ENCODE results near the gene ANKRD13D. TPM values are rescaled to one million over a fixed set of nuclear protein-coding genes. Genes with fewer than 3 reads are reported as not detected.

ANKRD13D gene
- total RNA-seq, 2 donors from 2014 or later: 78.5 to 90.9 TPM

- Mint-ChIP-seq H3K9me3 (no peaks in the 10 kb centered on the region), H3K4me1 (ENCODE audit: low read depth) (peaks cover 73% of the 10 kb centered on the region)
- peak; percentile 18 to 20 for ATAC-seq (replicated peaks in 1 of 2)
Measured at GRCh38 chr11:67264877-67265632, 24.0 kb upstream of the ANKRD13D start.

DNA sequence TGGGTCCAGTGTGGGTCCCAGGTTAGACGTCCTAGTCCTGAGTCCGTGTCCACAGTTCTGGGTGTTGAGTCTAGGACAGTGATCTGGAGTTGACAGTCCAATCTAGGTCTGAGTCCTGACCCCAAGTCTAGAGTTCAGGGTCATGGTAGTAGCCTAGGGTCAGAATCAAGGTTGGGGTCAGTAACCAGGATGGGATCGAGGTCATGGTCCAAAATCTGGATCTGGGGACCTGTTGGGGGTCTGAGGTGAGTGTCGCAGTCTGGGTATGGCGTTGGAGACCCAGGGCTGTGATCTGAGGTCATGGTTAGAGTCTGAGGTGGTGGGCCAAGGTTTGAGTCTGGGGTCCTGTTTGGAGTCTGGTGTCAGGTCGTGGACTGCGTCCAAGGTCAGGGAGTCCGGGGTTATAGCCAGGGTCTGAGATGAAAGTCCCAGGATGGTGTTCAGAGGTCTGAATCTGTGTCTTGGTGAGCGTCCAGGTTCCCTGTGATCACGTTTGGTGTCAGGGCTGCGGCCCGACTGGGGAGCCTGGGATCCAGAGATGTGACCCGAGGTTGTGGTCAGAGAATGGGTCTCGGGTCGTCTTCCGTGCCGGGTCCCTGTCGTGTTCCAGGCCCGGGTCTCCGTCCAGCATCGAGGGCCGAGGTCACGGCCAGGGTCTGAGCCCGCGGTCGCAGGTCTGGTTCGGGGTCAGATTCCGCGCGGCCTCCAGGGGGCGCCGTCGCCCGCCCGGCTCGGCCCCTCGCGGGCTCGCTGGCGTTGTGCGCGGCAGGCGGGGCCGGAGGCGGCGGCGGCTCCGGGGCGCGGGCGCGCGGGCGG, 23.3 kb upstream of the ANKRD13D start:
- peaks cover 77% of the 10 kb centered on the region for H3K4me1 Mint-ChIP-seq (ENCODE audit: low read depth)
- peak; percentile 81 to 93 for DNase-seq

More at GRCh38 chr11:67264877-67265632, 24.0 kb upstream of the ANKRD13D start:
- peak overlapping the region; percentile 76 for H3K27ac Mint-ChIP-seq
- peak overlapping the region; percentile 78 to 88 for H3K4me3 Mint-ChIP-seq
- peak in 1 of 2 donors; percentile 62 for DNase-seq
- H3K36me3 Mint-ChIP-seq (ENCODE audit: insufficient read depth in 2 of 2): peaks cover 12 to 16% of the 10 kb centered on the region in 2 donors
- H3K27me3 Mint-ChIP-seq (ENCODE audit: low read depth): no peaks in the 10 kb centered on the region

GRCh38 chr11:67266449-67267187, 22.5 kb upstream of the ANKRD13D start, which contains the start of gene GRK2:
GRK2 (plus strand) TSS chr11:67266473; CDS start chr11:67266700, 227 bp downstream.
- H3K27ac Mint-ChIP-seq: peak within 1 kb of the TSS; percentile 92
- H3K36me3 Mint-ChIP-seq (ENCODE audit: insufficient read depth in 2 of 2): peaks cover 20 to 27% of the 10 kb centered on the region in 2 donors
- H3K4me1 Mint-ChIP-seq (ENCODE audit: low read depth): peaks cover 79% of the 10 kb centered on the region
- ATAC-seq (replicated peaks in 1 of 2) (peak; percentile 12 to 14), DNase-seq (peak; percentile 64 to 67)
- peak within 1 kb of the TSS; percentile 97 to 98 for H3K4me3 Mint-ChIP-seq
- no peaks in the 10 kb centered on the region for H3K9me3 Mint-ChIP-seq
- no peaks in the 10 kb centered on the region for H3K27me3 Mint-ChIP-seq (ENCODE audit: low read depth)

More for the DNA sequence above, 23.3 kb upstream of the ANKRD13D start:
- Mint-ChIP-seq H3K9me3 (no peaks in the 10 kb centered on the region), H3K4me3 (peak overlapping the region; percentile 78 to 88), H3K27ac (peak overlapping the region; percentile 64), H3K36me3 (ENCODE audit: insufficient read depth in 2 of 2) (peaks cover 19 to 24% of the 10 kb centered on the region in 2 donors), H3K27me3 (ENCODE audit: low read depth) (no peaks in the 10 kb centered on the region)
- ATAC-seq (replicated peaks in 1 of 2): peak; percentile 31 to 39

DNA sequence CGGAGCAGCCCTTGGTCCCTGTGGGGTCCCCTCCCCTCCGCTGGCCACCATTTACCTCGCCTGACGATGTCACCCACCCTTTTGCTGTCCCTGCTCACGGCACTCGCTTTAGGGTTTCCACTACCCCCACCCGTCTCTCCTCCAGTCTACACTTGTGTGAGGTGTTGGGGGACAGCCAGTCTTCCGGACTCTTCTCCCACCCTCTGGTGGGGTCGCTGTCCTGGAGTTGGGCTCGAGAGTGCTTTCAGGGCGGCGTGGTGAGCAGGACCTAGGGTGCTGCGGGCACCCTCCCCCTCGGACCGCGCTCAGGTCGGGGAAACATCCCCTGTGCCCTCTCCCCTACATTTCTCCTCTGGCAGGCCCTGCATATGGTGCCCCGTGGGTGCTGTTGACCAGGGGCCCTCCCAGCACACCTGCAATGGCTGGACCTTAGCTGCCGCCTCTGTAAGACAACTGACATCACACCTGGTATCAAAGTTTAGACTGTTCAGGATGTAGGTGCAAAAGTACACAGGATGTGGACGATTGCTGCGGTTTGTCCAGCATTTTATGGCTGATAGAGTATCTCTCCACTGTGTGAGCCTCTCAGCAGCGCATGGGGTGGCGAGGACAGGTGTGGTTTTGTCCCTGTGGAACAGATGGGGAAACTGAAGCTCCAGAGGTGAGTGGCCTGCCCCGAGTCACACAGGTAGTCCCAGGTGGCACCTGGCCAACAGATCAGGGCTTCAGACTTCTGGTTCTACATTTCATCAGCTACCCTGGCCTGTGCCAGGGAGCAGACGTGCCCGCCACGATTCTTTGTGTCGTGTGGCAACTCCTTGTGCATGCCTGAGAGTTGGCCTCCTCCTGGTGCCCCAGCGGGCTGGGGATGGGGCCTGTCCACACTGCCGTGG, 21.7 kb upstream of the ANKRD13D start:
- Mint-ChIP-seq H3K9me3 (no peaks in the 10 kb centered on the region), H3K27ac (peak overlapping the region; percentile 92), H3K27me3 (ENCODE audit: low read depth) (no peaks in the 10 kb centered on the region), H3K36me3 (ENCODE audit: insufficient read depth in 2 of 2) (peaks cover 20 to 27% of the 10 kb centered on the region in 2 donors), H3K4me3 (peak overlapping the region; percentile 97 to 98), H3K4me1 (ENCODE audit: low read depth) (peaks cover 79% of the 10 kb centered on the region)
- no peak for DNase-seq
- no peak for ATAC-seq (replicated peaks in 1 of 2)

DNA sequence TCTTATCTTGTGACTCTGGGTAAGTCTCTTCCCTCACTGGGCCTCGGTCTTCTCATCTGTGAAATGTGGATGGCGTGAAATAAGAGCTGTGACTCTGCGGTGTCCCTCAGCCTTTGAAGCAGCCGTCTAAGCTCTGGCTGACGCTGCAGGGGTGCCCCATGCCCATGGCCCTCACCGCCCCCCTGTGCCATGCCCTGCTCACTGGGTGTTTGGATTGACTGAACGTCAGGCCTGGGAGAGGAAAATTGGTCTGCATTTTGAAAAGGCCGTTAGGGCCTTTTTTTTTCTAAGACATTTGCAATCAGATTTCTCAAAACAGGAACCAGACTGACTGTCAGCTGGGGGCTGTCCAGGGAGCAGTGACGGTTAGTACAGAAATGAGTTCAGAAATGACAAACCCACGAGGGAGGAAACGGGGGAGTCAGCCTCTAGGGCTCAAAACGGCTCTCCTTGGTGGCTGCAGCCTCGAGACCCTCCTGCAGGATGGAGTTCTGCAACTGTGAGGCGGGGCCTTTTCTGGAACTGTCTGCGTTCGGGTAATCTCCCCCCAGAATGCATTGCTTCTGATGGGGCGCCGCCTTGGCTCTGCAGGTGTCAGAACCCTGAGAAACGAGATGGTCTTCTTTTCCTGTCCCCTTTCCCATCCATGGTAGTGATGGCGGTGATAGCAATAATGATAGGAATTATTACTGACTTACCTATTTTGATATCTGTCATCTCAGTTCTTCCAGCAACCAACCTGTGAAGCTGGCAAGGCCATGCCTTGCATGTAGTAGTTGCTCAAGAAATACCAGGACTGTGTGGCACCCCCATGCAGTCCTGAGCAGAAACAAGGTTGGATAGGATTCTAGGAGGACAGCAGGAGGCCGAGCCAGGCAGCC, 20.8 kb upstream of the ANKRD13D start:
- Mint-ChIP-seq H3K9me3 (no peaks in the 10 kb centered on the region), H3K36me3 (ENCODE audit: insufficient read depth in 2 of 2) (peaks cover 20 to 27% of the 10 kb centered on the region in 2 donors), H3K27me3 (ENCODE audit: low read depth) (no peaks in the 10 kb centered on the region), H3K4me3 (peak overlapping the region; percentile 97 to 98), H3K27ac (peak overlapping the region; percentile 92), H3K4me1 (ENCODE audit: low read depth) (peaks cover 79% of the 10 kb centered on the region)
- ATAC-seq (replicated peaks in 1 of 2): peak; percentile 70 to 71
- DNase-seq: peak; percentile 83 to 89

DNA sequence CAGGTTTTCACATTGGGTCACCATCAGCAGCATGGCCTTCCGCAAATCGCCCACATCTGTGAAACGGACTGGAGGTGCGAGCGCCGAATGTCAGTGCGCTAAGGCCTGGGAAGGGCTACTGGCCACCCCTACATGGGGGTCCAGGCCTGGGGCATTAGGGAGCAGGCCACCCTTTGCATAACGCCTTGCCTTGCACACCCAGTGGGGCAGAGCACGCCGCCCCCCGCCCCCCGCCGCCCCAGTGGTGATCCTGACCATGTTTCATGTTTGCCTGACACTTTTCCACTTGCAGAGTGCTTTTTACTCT, 20.2 kb upstream of the ANKRD13D start:
- H3K27me3 Mint-ChIP-seq (ENCODE audit: low read depth): no peaks in the 10 kb centered on the region
- peak overlapping the region; percentile 97 to 98 for H3K4me3 Mint-ChIP-seq
- ATAC-seq (replicated peaks in 1 of 2) (no peak), DNase-seq (no peak)
- H3K9me3 Mint-ChIP-seq: no peaks in the 10 kb centered on the region
- no peak overlapping the region for H3K27ac Mint-ChIP-seq
- peaks cover 79% of the 10 kb centered on the region for H3K4me1 Mint-ChIP-seq (ENCODE audit: low read depth)
- peaks cover 20 to 27% of the 10 kb centered on the region in 2 donors for H3K36me3 Mint-ChIP-seq (ENCODE audit: insufficient read depth in 2 of 2)

- no peak for ATAC-seq (replicated peaks in 1 of 2)
- Mint-ChIP-seq H3K4me1 (ENCODE audit: low read depth) (peaks cover 78% of the 10 kb centered on the region), H3K36me3 (ENCODE audit: insufficient read depth in 2 of 2) (peaks cover 20 to 30% of the 10 kb centered on the region in 2 donors), H3K4me3 (peak overlapping the region; percentile 97 to 98), H3K9me3 (no peaks in the 10 kb centered on the region), H3K27me3 (ENCODE audit: low read depth) (no peaks in the 10 kb centered on the region), H3K27ac (peak overlapping the region; percentile 87)
- DNase-seq: no peak
Measured at GRCh38 chr11:67269401-67270255, 19.5 kb upstream of the ANKRD13D start.

DNA sequence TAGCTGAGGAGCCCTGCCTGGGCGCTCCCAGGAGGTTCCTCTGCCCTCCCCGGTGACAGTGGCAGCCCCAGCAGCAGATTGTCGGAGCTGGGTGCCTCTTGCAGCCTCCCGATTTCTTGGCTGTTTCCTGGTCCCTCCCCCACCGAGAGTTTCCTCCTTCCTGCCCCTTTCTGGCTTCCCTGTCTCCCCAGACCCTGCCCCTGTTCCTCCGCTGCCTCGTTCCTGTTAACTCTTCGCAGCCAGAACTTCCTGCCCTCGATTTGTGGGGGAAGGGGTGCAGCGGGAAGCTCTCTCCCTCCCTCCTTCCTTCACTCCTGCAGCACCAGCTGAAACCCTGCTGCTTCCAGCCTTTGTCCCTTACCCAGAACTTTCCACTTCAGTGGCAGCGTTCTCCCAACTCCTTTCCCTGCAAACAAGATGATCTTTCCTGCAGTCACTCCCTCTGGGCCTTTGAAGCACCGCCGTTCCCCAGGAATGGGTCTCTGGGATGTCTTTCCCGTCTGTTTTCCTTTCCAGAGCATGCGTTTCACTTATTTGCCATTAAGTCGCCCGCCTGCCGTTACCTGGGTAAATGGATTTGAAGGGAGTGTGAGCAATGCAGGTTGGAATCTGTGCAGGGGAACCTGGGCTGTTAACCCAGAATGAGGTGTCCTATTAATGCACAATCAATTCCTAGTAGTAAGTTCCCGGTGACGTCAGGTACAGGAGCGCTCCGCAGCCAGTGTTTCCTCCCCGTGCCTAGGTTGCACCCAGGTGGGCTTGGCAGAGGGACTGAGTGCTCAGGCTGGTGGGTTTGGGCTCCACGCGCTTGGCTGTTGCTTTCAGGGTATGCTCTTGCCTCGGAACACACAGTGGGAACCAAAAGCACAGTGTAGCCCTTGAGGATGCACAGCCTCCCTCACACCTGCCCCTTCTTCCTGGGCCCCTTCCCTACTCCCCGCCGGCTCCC, 18.6 kb upstream of the ANKRD13D start:
- peak overlapping the region; percentile 87 for H3K27ac Mint-ChIP-seq
- no peaks in the 10 kb centered on the region for H3K27me3 Mint-ChIP-seq (ENCODE audit: low read depth)
- peak overlapping the region; percentile 97 to 98 for H3K4me3 Mint-ChIP-seq
- peaks cover 20 to 30% of the 10 kb centered on the region in 2 donors for H3K36me3 Mint-ChIP-seq (ENCODE audit: insufficient read depth in 2 of 2)
- ATAC-seq (replicated peaks in 1 of 2): no peak
- DNase-seq: no peak
- H3K9me3 Mint-ChIP-seq: no peaks in the 10 kb centered on the region
- peaks cover 78% of the 10 kb centered on the region for H3K4me1 Mint-ChIP-seq (ENCODE audit: low read depth)

DNA sequence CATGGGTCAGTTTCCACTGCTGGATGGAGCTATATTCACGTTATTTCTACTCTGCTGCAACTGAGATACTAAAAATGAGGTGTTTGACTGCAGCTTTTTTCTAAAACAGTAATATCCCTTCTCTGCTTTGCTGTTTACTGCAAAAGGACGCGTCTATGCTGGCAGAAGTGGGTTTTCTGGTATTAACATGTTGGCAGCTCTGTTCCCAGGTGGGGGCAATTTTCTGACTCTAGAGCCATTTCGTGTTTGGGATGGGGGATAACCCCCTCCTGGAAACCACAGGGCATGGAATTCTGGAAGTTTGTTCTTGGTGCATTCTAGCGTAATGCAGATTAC, 17.9 kb upstream of the ANKRD13D start:
- Mint-ChIP-seq H3K4me1 (ENCODE audit: low read depth) (peaks cover 78% of the 10 kb centered on the region), H3K36me3 (ENCODE audit: insufficient read depth in 2 of 2) (peaks cover 20 to 31% of the 10 kb centered on the region in 2 donors), H3K27ac (peak overlapping the region; percentile 87), H3K4me3 (peak overlapping the region; percentile 97 to 98), H3K9me3 (no peaks in the 10 kb centered on the region), H3K27me3 (ENCODE audit: low read depth) (no peaks in the 10 kb centered on the region)
- ATAC-seq (replicated peaks in 1 of 2) (no peak), DNase-seq (no peak)
